ENCODE data around the gene SAG.
"Not testable (repeated sequence)": the region's sequence is repeated elsewhere in the genome, so short reads cannot be mapped to it uniquely, and the experiment has no call there.

The SAG gene

DNA sequence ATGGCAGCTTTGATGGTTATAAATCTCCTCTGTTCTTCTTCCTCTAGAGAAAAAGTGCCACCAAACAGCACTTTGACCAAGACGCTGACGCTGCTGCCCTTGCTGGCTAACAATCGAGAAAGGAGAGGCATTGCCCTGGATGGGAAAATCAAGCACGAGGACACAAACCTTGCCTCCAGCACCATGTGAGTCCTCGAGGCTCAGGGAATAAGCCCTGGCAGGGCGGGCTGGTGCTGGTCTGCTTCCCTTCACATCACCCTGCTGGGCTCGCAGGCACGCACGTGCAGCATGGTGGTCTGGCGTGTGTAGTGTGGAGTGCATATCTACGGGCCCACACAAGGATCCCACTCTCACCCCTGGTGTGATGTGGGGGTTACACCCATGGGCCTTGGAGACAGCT, 27.3 kb downstream of the SAG start:
- DNase-seq: no peak

DNA sequence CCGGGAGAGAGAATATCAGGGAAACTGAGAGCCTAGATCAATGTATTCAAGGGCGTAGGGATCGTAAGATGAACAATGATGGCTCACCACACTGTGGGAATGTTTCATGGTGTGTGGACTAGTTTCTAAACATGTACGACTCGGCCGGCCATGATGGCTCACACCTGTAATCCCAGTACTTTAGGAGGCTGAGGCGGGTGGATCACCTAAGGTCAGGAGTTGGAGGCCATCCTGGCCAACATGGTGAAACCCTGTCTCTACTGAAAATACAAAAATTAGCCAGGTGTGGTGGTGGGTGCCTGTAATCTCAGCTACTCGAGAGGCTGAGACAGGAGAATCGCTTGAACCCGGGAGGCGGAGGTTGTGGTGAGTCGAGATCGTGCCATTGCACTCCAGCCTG, 28.5 kb downstream of the SAG start:
- not testable (repeated sequence) for DNase-seq

DNA sequence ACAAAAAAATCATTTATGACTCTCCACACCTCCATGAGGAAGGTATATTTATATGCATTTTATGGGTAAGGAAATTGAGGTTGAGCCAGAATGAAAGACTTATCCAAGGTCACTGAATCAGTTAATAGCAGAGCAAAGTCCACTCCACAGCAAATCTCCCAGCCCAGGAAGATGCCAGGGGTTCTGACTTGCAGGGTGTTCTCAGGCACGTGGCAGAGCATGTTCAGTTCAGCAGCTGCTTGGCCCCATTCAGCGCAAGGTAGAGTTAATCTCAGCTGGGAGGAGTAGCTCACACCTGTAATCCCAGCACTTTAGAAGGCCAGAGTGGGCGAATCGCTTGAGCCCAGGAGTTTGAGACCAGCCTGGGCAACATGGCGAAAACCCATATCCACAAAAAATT, 28.9 kb downstream of the SAG start:
- DNase-seq: no peak

DNA sequence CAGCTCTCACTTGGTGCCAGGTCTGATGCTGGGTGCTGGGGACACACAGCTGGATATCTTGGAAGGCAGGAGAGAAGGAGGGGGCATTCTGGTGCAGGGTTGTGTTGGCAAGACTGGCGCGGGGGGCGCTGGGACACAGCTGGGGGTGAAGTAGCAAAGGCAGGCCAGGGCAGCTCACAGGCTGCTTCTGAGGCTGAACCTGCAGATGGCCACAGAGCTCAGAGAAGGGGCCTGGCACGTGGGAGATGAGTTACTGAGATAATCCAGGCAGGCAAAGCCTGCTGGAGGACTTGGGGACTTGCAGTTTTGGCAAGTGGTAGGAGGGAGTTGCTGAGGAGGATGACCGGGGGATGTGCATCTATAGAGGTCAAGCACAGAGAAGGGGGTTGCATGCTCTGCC, 30.4 kb downstream of the SAG start:
- no peak for DNase-seq

DNA sequence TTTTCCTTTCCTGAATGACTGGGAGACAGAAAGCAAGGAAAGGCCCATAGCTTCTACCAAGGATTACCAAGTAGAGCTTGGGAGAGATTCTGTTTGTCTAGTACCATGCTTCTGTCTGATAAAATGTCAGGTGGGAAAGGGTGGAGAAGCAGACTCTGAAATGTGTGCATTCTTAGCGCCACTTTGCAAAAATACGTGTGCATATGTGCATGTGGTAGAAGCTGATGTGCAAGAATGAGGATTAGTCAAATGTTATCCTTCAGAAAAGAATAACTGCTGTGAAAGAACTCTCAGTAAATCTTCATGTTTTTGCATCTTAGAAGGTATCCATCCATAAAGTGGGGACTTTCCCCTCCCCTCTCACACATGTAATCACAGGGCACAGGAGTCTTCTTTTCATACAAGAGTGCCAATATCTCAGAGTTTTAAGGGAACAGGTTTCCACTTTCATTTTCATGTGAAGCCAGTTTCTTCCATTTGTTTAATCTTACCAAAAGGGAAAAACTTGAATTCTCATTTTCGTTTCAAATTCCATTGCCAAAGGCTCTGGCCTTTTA, 31.3 kb downstream of the SAG start:
- no peak for DNase-seq

DNA sequence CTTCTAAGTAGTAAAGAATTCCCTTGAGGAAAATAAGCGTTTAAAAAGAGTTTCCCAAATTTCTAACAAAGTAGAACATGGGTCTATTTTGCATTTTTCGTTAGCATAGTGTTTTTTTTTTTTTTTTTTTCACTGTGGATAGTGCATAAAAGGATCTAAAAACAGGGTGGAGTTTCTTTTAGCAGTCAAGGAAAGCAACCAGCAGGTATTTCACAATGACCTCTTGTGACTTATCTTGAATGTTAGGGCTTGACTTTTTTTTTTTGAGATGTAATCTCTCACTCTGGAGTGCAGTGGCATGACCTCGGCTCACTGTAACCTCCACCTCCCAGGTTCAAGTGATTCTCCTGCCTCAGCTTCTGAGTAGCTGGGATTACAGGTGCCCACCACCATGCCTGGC, 31.8 kb downstream of the SAG start:
- no peak for DNase-seq

DNA sequence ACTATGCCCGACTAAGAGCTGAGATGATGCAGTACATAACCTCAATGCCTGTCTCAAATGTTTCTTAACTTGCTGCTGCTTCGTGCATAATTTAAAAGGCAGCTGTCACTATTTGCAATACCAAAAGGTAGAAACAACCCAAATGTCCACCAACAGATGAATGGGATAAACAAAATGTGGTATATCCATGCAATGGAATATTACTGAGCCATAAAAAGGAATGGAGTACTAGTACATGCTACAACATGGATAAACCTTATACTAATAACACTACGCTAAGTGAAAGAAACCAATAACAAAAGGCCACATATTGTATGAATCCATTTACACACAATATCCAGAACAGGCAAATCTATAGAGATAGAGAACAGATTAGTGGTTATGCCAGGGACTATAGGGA, 33.7 kb downstream of the SAG start:
- no peak for DNase-seq

DNA sequence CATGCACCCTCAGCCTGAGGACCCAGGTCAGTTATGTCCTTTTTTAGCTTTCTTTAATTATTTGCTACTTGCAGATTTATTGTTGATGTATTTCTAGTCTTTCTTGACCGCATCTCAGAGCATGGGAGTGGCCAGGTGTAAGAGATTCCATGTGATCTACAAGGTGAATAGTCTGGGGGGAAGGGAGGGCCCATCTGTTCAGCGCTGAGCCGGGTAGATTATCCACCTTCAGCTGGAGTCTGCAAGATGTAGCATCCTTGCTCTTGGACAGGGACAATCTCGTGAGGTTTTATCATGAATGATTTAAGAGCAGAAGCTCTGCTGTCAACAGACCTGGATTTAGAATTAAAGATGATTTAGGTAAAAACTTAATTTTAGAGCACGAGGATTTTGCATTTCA, 34.7 kb downstream of the SAG start:
- DNase-seq: no peak

DNA sequence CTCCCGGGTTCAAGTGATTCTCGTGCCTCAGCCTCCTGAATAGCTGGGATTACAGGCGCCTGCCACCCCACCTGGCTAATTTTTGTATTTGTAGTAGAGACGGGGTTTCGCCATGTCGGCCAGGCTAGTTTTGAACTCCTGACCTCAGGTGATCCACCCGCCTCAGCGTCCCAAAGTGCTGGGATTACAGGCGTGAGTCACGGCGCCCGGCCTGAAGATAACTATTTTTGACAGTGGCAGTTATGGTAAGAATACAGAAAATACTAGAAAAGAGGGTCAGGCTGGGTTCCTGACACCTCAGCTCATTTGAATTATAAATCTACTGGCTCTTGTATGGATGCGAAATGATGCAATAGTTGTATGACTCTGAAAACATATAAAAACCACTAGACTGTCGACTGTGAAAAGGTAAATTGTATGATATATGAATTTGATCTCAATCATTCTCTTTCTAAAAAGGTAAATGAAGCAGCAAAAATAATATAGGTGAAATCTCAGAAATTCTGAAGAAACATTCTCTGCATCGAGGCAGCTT, 35.6 kb downstream of the SAG start:
- DNase-seq: no peak

DNA sequence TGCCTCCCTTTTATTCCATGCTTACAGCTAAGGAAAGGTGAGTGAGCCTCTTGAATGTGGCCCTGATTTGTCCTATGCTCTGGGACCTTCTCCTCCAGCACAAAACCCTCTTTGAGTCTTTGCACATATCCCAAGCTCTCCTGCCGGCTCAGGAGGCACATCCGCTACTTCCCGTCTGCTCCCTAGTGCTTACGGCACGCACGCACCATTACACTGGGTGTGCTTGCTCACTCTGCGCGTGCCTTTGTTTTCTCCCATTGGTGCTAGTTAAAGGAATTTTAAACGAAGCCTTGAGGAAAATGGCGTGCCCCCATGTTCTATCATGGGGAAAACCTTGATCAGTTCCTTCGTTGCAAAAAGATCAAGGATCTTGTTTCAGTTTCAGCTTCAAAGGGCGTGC, 38.8 kb downstream of the SAG start:
- no peak for DNase-seq

DNA sequence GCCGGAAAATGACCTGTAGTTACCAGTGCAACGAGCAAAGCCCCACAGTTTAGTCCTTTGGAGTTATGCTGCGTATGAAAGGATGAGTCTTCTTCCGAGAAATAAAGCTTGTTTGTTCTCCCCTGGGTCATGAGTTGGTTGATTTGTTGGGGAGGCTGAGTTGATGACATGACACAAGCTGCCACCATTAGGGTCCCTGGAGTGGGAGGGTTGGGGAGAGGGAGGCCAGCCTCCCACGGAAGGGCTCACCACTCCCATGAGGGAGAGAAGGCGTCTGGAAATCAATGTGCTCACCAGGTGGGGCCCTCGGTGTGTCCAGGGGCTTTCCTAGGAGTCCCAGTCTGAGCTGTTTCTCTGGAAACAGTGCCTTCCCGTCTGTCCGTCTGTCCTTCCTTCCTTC, 39.3 kb downstream of the SAG start:
- DNase-seq: no peak

DNA sequence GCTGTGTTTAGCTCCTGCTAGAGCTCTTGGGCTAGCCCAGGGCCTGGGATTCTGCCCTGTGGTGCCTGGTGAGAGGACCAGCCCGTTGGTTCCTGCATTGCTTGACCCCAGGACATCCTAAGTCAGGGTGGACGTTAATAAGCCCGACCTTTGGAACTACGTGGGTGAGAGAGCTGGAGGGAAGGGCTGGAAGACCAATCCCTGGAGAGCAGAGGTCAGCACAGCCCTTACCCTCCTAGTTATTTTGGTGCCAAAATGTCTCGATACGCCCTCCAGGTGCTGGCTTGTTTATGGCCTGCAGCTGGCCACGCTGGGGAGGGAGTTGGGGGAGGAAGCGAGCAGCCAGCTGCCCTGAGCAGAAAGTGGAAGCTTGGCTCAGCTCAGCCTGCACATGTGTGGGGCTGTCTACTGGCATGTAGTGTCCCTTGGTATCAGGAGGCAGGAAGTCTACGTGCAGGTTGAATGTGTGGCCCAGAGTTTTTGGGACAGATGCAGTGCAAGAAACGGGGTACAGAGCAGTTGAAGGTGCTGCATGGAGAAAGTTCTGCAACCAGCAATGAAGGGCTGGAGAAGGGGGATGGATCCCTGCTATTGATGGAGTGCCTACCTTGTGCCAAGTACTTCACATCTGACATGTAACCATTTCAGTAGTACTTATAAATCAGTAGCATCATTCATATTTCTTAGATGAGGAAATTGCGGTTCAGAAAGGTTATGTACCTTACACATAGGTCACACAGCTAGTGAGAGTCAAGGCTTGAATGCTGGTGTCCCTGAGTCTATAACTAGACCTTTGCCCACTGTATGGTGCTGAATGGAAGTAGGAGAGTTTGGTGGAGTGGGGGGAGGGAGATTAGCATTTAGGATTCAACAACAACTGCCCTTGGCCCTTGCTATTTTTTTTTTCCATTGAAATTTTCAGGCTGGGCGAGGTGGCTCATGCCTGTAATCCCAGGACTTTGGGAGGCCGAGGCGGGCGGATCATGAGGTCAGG, 41.7 kb downstream of the SAG start:
- no peak for DNase-seq

DNA sequence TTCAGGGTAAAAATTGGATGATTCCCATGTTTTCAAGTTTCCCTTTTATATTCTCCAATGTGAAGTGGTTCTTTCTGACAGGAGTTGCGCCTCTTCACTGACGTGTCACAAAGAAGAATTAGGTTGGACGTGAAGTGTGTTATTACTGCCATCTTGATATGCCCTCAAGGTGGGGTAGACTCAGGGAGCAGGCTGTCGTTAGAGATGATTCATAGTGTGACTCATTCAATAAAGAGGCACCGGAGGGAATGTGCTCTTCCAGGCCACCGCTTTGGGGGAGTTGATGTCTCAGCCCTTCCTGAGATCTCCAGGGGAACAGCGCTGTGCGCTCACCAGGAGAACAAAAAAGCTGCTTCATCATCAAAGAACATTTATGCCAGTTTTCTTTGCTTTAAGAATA, 43.1 kb downstream of the SAG start:
- no peak for DNase-seq

DNA sequence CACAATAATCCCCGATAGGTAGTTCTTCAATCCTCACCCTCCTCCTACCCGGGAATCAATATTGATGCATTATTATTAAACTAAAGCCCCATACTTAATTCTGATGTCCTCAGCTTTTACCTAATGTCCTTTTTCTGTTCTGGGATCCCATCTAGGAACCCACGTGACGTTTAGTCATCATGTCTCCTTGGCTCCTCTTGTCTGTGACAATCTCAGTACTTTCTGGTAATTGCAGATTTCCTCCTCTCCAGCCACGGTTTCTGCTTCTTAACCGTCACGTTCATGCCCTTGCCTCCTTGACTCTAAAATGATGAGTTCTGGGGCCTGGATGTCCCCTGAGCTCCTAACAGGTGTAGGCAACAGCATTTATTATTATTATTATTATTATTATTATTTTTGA, 43.8 kb downstream of the SAG start:
- no peak for DNase-seq

DNA sequence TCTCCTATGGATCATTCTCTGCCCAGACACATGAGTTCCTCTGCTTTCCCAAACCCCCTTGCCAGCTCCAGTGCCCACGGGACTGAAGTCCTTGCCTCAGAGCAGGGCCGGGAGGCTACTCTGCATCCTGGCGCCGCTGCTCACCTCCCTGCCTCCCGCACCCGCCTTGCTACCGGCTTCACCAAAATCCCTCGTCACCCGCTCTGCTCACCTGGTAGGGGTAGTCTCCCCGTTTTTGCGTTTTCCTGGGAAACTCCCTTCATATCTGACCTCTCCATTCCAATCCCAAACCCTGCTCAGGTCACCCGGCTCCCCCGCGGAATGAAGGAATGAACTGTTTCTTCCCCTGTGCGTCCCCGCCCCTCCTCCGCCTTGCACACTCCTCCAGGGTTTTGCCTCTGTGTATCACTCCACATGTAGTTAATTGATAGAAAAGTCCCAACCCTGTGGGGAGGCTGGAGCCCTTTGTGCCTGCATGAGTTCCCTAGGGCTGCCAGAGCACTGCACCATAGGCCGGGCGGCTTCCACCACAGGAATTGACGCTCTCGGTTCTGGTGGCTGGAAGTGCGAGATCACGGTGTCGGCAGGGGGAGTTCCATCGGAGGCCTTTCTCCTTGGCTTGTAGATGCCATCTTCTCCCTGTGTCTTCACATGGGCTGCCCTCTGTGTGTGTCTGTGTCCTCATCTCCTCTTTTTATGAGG, 44.7 kb downstream of the SAG start:
- no peak for DNase-seq

DNA sequence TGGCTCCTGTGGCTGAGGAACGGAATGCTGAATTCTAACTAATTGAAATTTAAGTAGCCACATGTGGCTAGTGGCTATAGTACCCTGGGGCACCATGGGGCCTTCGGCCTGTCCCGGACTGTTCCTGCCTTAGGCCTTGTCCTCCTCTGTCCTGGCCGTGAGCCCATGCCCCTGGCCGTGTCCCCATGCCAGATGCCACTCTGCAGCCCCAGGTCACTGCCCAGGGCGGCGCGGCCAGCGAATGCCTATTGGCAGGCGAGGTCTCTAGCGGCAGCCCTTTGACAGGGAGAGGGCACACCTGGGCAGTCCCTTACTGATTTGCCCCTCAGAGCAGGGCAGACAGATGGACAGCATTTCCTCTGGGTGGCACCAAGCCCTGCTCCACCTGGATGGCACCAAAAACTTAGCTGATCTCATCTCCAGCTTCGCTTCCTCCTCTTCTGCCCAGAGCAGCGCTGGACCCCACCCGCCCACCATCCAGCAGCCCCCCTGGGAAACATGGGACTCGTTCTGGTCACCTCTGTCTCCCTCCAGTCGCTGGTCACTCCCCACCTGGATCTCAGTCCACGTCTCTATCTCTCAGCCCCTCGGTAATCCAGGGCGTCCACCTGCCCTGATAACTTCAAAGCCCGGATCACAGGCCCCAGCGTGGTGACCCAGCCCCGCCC, 45.6 kb downstream of the SAG start:
- DNase-seq: no peak

DNA sequence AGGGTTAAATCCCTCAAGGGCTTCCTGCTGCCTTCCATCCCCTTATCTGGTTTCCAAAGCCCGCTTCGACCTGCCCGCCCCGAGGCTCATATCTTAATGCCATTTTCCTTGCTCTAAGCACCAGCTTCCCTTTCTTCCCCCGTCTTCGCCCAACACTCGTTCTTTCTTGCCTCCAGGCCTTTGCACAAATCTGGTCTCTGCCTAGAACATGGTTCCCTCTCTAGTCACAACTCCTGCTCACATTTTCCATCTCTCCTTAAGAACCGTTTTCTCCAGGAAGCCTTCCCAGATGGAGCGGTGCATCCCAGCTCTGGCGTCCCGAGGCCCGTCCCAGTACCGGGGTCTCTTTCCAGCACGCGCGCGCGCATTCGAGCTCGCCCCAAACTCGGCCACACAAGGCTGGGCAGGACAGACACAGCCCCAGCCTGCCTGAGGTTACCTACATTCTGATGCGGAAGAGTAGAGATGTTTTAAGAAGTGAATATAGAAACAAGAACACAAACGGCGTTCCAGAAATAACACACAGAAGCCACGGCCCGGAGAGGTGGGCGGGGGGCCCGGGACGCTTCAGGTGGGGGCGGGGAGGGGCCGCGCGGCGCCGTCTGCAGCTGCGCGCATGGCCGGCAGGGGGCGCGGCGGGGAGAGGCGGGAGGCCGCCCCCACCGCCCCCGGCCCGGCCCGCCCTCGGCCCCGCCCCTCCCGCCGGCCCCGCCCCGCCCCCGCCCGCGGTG, 46.3 kb downstream of the SAG start, which contains the start of gene DGKD:
Gene DGKD, plus strand, starts transcription at position 726 of the 731 bp plus-strand sequence. CDS start 25 bp downstream, outside the sequence.
- peak; percentile 42 for DNase-seq

DNA sequence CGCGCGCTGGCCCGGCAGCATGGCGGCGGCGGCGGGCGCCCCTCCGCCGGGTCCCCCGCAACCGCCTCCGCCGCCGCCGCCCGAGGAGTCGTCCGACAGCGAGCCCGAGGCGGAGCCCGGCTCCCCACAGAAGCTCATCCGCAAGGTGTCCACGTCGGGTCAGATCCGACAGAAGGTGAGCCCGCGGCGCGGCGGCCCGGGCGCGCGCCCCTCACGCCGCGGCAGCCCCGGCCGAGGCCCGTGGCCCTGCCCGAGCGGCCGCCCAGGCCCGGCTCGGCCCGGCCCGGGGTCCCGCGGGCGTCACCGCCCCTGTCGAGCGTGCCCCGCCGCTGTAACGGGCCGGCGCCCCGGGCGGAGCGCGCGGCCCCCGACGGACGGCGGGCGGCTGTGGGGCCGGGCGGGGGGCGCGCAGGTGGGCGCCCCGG, 46.9 kb downstream of the SAG start:
- DNase-seq: peak; percentile 42

DNA sequence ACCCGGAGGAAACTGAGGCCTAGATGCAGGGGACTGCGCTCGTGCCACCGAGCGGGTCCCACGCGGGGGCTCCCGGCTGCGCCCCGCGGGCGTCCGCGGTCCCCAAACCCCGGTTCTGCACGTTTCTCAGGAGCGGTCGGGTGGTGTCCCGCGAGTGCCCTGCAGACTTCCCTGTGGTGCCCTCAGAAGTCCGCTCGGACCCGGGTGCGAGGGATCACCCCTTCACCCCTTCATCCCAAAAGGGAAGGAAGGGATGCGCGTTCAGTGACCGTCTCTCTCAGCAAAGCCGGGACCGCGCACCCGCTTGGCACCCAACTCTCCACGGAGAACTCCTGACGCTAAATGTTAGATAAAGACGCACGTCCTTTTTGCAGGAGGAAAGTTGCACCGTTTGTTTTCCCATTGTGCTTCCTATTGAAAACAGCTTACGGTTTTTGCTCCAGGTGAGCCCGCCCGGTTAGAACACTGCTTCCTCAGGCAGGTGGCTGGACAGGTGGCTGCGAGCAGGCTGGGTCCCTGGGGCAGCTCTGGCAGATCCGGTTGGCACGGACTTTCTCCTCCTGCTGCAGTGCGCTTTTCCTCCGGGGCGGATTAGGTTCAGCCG, 47.5 kb downstream of the SAG start:
- no peak for DNase-seq

DNA sequence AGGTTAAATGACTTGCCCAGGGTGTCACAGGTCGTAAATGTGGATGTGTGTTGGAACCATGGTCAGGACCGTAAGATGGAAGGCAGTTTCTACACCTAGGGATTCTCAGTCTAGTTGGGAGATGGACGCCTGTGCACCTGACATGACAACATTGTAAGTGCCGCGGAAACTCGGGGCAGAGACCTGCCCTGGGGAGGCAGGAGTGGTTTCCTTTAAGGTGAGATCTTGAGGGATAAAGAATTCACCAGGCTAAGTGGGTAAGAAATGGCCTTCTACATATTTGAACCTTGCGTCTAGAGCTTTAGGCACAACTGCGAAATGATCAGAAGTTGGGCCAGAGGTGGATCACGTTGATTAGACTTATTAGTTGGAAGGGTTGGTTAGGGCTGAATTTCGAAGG, 48.3 kb downstream of the SAG start:
- DNase-seq: no peak

DNA sequence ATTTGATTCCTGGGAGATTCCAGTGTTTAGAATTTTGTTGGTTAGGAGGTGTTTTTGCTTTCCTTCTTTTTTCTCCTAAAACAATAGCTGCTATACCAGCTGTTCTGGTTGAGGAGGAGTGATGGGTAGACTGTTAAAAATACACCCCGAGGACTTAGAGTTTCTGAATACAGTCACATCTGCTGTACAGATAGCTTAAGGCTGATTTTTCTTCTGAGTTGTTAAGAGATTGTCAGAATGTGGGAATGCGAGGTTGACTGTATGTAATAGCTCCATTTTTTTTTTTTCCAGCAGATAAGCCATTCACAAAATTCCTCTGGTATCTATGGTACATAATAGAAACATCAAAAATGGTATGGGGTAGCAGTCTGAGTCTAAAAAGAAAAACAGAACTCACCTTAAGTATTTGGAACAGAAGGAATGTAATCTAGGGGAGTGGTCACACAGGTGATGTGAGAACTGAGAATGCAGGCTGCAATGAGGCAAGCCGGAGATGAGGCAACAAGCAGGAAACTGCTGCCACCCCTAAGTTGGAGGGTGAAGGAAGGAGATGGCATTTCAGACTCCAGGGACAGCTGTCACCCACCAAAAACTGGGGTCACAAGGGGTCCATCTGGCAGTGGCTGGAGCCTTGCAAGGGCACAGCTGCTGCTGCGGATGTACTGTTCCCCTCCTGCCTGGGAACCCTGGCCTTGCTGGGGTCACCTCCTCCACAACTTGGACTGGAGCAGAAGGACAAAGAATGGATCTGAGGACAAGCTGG, 49.1 kb downstream of the SAG start:
- DNase-seq: no peak
